Erythroblast (primary cell): ENCODE results near the gene NLRC4.

Source experiments
- GATA1 ChIP-seq: IDR thresholded peaks from 2 replicates; pipeline ENCODE4 v1.6.1; 2011; ENCODE audit warnings: low read depth, mild to moderate bottlenecking, control low read depth, low read length, moderate library complexity
- POLR2A ChIP-seq: IDR thresholded peaks from 2 replicates; pipeline ENCODE4 v1.6.1; 2011; ENCODE audit warnings: mild to moderate bottlenecking, low read length

DNA sequence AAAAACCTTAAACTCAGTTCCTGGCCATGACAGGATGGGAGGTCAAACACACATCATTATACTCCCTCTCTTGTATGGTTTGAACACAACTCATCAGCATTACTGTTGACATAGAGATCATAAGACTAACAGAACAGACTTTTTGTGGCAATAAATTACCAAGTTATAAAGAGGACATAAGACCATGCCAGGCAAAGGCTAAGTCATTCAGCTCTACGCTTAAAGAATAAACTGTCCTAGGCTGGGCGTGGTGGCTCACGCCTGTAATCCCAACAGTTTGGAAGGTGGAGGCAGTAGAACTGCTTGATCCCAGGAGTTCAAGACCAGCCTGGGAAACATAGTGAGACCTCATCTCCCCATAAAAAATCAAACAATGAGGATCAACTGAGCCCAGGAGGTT lies 16.4 kb downstream of the NLRC4 start:
- no peak for TF ChIP-seq POLR2A
- no peak for TF ChIP-seq GATA1
